ENCODE data around the gene ZCCHC14. TPM values are rescaled to one million over a fixed set of nuclear protein-coding genes. Genes with fewer than 3 reads are reported as not detected.
"Not testable (repeated sequence)": the region's sequence is repeated elsewhere in the genome, so short reads cannot be mapped to it uniquely, and the experiment has no call there.

ZCCHC14 gene
- total RNA-seq, 1 donor from 2014 or later = 28.0 TPM

- Mint-ChIP-seq H3K27me3 (ENCODE audit: low read depth) (no peaks in the 10 kb centered on the region), H3K4me1 (ENCODE audit: low read depth) (peaks cover 57% of the 10 kb centered on the region), H3K4me3 (ENCODE audit: unreplicated experiment) (peak overlapping the region; percentile 85), H3K27ac (ENCODE audit: unreplicated experiment) (peak overlapping the region; percentile 91), H3K36me3 (ENCODE audit: low read depth) (no peaks in the 10 kb centered on the region), H3K9me3 (ENCODE audit: low read depth) (no peaks in the 10 kb centered on the region)
- TF ChIP-seq, protein P1, sequence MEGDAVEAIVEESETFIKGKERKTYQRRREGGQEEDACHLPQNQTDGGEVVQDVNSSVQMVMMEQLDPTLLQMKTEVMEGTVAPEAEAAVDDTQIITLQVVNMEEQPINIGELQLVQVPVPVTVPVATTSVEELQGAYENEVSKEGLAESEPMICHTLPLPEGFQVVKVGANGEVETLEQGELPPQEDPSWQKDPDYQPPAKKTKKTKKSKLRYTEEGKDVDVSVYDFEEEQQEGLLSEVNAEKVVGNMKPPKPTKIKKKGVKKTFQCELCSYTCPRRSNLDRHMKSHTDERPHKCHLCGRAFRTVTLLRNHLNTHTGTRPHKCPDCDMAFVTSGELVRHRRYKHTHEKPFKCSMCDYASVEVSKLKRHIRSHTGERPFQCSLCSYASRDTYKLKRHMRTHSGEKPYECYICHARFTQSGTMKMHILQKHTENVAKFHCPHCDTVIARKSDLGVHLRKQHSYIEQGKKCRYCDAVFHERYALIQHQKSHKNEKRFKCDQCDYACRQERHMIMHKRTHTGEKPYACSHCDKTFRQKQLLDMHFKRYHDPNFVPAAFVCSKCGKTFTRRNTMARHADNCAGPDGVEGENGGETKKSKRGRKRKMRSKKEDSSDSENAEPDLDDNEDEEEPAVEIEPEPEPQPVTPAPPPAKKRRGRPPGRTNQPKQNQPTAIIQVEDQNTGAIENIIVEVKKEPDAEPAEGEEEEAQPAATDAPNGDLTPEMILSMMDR (IDR thresholded peaks at IDR 0.05) = peak; percentile 26
- peak; percentile 88 for DNase-seq (ENCODE audit: low spot score)
Measured at GRCh38 chr16:87384162-87384874, 108.5 kb downstream of the ZCCHC14 start.

DNA sequence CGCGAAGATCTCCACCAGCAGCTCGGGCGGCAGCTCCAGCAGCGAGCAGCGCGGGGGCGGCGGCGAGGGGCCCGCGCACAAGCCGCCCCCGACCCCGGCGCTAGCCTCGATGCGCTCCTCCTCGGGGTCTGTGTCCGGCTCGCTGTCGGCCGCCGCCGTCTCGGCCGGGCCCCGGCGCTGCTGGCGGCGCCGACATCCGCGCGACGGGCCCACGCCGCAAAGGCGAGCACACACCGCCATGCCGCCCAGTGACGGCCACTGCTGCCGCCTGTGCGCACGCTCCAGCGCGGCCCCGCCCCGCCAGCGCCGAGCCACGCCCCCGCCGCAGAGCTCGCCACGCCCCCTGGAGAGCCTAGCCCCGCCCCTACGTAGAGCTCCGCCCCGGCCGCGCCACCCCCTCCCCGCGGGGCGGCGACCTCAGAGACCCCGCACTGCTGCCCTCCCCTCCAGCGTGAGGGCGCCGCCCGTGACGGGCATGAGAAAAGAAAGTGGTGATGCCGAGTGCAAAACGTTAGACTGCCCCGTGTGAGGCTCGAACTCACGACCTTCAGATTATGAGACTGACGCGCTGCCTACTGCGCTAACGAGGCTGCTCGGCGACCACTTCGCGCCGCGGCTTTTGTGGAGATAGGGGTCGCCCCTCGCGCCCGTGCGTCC lies 109.2 kb downstream of the ZCCHC14 start, which contains the start of gene FBXO31:
Gene FBXO31 (minus strand): TSS at position 272 of the 657 bp plus-strand sequence. CDS start 32 bp downstream, at position 240.
- peaks cover 55% of the 10 kb centered on the region for H3K4me1 Mint-ChIP-seq (ENCODE audit: low read depth)
- H3K9me3 Mint-ChIP-seq (ENCODE audit: low read depth) = no peaks in the 10 kb centered on the region
- no peaks in the 10 kb centered on the region for H3K36me3 Mint-ChIP-seq (ENCODE audit: low read depth)
- H3K27ac Mint-ChIP-seq (ENCODE audit: unreplicated experiment) = peak within 1 kb of the TSS; percentile 95
- no peaks in the 10 kb centered on the region for H3K27me3 Mint-ChIP-seq (ENCODE audit: low read depth)
- TF ChIP-seq, protein P1 (IDR thresholded peaks at IDR 0.05) = no peak
- DNase-seq (ENCODE audit: low spot score) = peak; percentile 96
- peak within 1 kb of the TSS; percentile 85 for H3K4me3 Mint-ChIP-seq (ENCODE audit: unreplicated experiment)

DNA sequence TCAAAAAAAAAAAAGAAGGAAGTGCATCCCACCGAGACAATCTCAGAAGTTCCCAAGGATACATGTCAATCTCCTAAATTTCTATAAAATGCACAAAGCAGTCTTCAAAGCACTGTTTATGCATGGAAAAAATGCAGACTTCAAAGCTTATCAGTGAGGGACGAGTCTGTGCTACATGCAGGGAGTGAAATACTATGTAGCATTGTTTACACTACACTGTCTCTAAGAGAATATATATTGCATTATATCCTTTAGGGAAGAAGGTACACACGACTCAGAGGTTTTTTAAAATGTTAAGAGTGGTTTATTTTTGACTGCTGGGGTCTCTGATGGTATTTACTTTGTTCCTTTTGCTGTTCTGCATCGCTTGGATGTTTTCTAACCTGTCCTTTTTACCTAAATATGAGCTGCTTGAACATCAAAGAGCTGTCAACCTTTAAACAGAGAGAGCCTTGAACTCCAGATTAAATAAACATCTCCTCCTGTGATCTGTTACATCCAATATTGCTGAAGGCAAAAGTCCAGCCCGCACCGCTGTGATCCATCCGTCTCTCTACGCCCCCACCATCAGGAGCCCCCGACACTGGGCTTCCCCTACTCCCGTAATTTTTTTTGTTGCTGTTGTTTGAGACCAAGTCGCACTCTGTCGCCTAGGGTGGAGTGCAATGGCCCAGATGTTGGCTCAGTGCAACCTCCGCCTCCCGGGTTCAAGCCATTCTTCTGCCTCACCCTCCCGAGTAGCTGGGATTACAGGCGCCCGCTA lies 110.6 kb downstream of the ZCCHC14 start:
- TF ChIP-seq, protein P1 (IDR thresholded peaks at IDR 0.05) = no peak

GRCh38 chr16:87380881-87381280 lies 111.9 kb downstream of the ZCCHC14 start:
- TF ChIP-seq, protein P1 (IDR thresholded peaks at IDR 0.05) = no peak
- peak overlapping the region; percentile 92 for H3K27ac Mint-ChIP-seq (ENCODE audit: unreplicated experiment)
- no peaks in the 10 kb centered on the region for H3K27me3 Mint-ChIP-seq (ENCODE audit: low read depth)
- H3K4me1 Mint-ChIP-seq (ENCODE audit: low read depth) = peaks cover 42% of the 10 kb centered on the region
- no peaks in the 10 kb centered on the region for H3K9me3 Mint-ChIP-seq (ENCODE audit: low read depth)
- H3K4me3 Mint-ChIP-seq (ENCODE audit: unreplicated experiment) = peak overlapping the region; percentile 79
- DNase-seq (ENCODE audit: low spot score) = no peak
- H3K36me3 Mint-ChIP-seq (ENCODE audit: low read depth) = no peaks in the 10 kb centered on the region

More for the DNA sequence above, 110.6 kb downstream of the ZCCHC14 start:
- DNase-seq (ENCODE audit: low spot score) = peak; percentile 37
- Mint-ChIP-seq H3K27ac (ENCODE audit: unreplicated experiment) (peak overlapping the region; percentile 95), H3K4me1 (ENCODE audit: low read depth) (peaks cover 41% of the 10 kb centered on the region), H3K9me3 (ENCODE audit: low read depth) (no peaks in the 10 kb centered on the region), H3K4me3 (ENCODE audit: unreplicated experiment) (peak overlapping the region; percentile 79), H3K36me3 (ENCODE audit: low read depth) (no peaks in the 10 kb centered on the region), H3K27me3 (ENCODE audit: low read depth) (no peaks in the 10 kb centered on the region)

DNA sequence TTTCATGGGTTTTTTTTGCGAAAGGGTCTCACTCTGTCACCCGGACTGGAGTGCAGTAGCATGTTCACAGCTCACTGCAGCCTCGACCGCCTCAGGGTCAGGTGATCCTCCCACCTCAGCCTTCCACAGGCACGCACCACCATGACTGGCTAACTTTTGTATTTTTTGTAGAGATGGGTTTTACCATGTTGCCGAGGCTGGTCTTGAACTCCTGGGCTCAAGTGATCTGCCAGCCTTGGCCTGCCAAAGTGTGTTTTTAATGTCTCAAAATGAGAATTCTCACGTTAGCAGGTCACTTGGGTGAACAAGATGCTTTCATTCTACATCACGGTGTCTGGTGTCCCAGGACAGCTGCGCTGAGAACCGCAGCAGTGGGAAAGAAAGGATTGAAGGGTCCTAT lies 112.4 kb downstream of the ZCCHC14 start:
- Mint-ChIP-seq H3K9me3 (ENCODE audit: low read depth) (no peaks in the 10 kb centered on the region), H3K4me1 (ENCODE audit: low read depth) (peaks cover 47% of the 10 kb centered on the region), H3K36me3 (ENCODE audit: low read depth) (no peaks in the 10 kb centered on the region), H3K27ac (ENCODE audit: unreplicated experiment) (peak overlapping the region; percentile 92), H3K27me3 (ENCODE audit: low read depth) (no peaks in the 10 kb centered on the region), H3K4me3 (ENCODE audit: unreplicated experiment) (peak overlapping the region; percentile 79)
- TF ChIP-seq, protein P1 (IDR thresholded peaks at IDR 0.05) = no peak
- DNase-seq (ENCODE audit: low spot score) = peak; percentile 50

- H3K9me3 Mint-ChIP-seq (ENCODE audit: low read depth); H3K4me3 Mint-ChIP-seq (ENCODE audit: unreplicated experiment); H3K36me3 Mint-ChIP-seq (ENCODE audit: low read depth); H3K27me3 Mint-ChIP-seq (ENCODE audit: low read depth); DNase-seq (ENCODE audit: low spot score); H3K27ac Mint-ChIP-seq (ENCODE audit: unreplicated experiment): not testable (repeated sequence)
- peaks cover 43% of the 10 kb centered on the region for H3K4me1 Mint-ChIP-seq (ENCODE audit: low read depth)
Measured at GRCh38 chr16:87379312-87379752, 113.5 kb downstream of the ZCCHC14 start.
